Smooth muscle cell of the umbilical artery (primary cell): ENCODE measurements around the gene OLFML2B. TPM values are rescaled to one million over a fixed set of nuclear protein-coding genes. Genes with fewer than 3 reads are reported as not detected.

Source experiments
- total RNA-seq: library from RNA; depleted of rRNA; stranded (reverse); fragments of >200 nt; gene quantifications from 2 replicates; pipeline ENCODE4 v1.2.3, GENCODE V29; 2014

The OLFML2B gene
- total RNA-seq = 1.5 and 3.5 TPM in 2 replicates

GRCh38 chr1:162023547-162024501, at the start of gene OLFML2B:
Gene OLFML2B, minus strand, starts transcription at chr1:162023869. Its CDS starts 439 bp downstream, at chr1:162023430.

GRCh38 chr1:162069334-162070093, 45.8 kb upstream of the OLFML2B start, which contains the start of gene NOS1AP:
Gene NOS1AP, plus strand, starts transcription at chr1:162069691. Its CDS starts 487 bp downstream, at chr1:162070178.

Other genes starting within 250 kb of the OLFML2B start
- 0.46 and 0.89 TPM in 2 replicates for gene NOS1AP, start 45.8 kb upstream of the OLFML2B start, total RNA-seq